HG02870 (cell line): ENCODE measurements around the gene PI4KA.
"Not testable (repeated sequence)": the region's sequence is repeated elsewhere in the genome, so short reads cannot be mapped to it uniquely, and the experiment has no call there.

Experiments used
- ATAC-seq: cut with Tn5 transposase; IDR thresholded peaks from one replicate; pipeline ENCODE4 v1.9.1; 2021; ENCODE audit warnings: mild to moderate bottlenecking, moderate library complexity; ENCODE audit not compliant: unreplicated experiment

PI4KA gene

DNA sequence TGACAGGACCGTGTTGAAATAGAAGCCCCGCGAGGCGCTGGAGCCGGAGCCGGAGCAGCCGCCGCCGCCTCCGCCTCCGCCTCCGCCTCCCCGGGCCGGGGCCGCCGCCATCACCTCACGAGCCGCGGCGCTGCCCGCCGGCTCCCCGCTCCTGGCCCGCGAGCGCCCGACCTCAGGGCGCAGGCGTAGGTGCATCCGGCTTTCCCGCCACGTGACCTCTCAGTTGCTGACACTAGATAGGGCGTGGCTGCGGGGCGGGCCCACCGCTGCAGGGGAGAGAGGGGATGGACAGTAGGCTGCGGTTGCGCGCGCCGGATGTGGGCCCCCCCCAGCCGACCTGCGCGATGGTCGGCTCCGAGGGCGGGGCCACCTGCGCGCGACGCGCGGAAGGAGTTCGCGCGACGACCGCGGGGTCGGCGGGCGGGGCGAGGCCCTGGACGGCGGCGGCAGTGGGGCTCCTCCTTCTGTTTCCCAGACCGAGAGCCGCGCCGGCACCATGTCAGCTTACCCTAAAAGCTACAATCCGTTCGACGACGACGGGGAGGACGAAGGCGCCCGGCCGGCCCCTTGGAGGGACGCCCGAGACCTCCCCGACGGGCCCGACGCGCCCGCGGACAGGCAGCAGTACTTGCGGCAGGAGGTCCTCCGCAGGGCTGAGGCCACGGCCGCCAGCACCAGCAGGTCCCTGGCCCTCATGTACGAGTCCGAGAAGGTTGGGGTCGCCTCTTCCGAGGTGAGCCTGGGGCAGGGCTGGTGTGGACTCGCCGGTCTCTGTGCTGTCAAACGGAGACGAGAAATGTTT lies at the start of gene PI4KA, which contains the start of gene SNAP29:
PI4KA (minus strand) TSS at position 197 of the 802 bp plus-strand sequence; CDS start at position 111, 86 bp downstream.
SNAP29 (plus strand) TSS at position 393 of the 802 bp plus-strand sequence; CDS start at position 497, 104 bp downstream.
- peak; percentile 90 for ATAC-seq

DNA sequence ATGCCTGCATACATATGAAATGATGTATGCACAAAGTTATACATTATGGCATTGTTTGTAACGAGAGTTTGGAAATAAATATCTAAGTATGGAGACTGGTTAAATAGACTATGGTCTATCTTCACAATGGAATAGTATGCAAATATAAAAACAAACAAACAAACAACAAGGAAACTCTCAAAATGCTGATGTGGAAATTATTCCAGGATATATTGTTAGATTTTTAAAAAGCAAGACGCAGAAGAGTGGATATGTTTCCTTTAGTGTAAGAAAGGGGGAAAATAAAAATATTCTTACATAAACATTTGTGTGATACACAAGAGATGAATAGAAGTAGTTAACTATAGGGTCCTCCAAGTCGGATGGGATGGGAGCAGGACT lies 47.8 kb upstream of the PI4KA start:
- no peak for ATAC-seq

DNA sequence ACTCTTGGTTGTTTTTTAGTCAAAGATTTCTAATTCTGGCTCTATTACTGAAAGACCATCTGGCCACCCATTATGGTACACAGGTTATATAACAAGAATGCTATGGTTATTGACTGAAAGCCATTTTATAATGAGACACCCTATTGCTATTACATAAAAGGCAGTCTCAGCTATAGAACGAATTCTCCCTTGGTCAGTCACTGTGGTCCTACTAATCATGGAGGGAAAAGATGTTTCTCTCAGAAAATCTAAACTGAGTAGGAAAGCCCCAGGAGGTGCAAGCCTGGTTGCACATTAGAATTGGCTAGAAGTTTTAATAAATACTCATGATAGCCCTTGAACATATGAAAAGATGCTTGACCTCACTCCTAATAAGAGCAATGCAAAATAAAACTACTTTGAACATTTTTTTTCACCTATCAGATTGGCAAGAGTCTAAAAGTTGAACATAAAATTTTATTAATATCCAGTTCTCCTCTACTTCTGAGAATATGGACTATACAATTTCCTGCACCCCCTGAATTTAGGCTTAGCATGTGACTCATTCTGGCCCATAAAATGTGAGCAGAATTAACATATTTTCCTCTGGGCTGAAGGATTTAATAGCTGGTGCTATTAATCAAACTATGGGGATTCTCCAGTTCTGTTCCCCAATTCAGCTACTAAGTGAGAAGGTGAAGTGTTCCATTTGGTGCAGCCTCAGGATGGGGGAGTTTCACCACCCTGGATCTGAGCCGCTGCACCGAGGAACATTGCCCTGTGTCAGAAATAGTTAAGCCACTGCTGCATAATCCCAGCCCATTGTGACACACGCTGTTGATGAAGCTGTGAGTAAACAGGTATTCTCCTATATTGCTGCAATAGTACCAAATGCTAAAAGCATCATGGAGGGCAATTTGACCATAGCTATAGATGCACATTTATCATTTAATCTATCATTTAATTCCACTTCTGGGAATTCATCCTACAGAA lies 47.1 kb upstream of the PI4KA start:
- no peak for ATAC-seq

DNA sequence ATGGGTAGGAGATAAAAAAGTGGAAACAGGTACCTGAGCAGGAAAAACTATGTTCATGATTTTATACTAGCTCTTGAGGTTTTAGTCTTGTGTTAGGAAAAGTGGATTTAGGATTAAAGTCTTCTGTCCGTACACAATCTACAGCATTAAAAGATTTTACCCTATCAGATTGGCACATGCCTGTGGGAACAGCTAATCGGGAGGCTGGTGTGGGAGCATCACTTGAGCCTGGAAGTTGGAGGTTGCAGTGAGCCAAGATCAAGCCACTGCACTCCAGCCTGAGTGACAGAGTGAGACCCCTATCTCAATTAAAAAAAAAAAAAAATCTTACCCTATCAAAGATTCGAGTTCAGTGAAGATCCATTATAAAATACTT lies 46.4 kb upstream of the PI4KA start:
- ATAC-seq = no peak

DNA sequence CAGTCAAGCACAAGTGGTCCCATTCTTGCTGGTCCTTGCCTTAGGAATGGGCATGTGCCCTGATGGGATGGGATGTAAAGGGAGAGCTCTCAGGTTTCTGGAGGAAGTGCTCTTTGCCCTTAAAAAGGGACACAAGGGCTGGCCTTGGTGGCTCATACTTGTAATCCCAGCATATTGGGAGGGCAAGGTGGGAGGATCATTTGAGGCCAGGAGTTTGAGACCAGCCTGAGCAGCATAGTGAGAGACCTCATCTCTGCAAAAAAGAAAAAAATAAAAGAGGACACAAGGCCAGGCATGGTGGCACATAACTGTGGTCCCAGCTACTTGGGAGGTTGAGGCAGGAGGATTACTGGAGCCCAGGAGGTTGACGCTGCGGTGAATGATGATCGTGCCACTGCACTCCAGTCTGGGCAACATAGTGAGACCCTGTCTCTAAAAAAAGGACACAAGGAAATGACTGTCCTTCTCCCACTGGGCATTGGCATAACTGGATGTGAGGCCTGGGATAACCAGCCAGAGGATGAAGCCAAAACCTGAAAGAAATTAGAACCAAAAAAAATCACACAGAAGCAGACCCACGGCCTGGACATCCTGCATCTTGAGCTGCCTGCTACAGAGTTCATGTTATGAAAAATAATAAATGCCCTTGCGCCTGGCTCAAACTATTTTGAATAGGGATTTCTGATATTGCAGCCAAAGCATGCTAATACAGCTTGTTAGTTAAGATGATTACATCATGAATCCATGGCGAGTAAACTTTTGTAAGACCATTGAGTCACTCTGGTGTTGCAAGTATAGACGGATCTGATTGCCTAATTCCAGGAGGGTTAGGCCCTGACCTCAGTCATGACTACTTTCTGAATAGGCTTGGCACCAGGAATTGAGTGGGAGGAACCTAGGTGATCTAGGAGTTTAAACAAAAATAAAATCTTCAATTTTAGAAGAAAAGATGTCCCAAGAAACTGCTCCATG lies 45.7 kb upstream of the PI4KA start:
- no peak for ATAC-seq

DNA sequence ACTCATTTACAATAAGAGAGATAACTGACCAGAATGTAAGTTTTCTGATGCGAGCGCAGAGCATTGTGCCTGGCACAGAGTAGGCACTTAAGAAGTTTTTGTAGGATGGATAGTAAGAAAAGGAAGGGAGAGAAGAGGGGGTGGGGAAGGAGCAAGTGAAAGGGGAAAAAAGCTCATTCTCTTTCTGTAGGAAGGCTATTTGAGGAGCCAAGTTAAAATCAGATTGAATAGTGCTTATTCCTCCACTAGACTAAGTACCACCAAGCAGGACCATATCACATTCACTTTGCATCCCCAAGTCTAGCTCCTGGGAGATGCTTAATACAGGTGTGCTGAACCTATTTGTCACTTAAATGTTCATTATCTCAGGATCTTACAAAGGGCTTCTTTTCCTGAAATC lies 44.5 kb upstream of the PI4KA start:
- ATAC-seq = no peak

DNA sequence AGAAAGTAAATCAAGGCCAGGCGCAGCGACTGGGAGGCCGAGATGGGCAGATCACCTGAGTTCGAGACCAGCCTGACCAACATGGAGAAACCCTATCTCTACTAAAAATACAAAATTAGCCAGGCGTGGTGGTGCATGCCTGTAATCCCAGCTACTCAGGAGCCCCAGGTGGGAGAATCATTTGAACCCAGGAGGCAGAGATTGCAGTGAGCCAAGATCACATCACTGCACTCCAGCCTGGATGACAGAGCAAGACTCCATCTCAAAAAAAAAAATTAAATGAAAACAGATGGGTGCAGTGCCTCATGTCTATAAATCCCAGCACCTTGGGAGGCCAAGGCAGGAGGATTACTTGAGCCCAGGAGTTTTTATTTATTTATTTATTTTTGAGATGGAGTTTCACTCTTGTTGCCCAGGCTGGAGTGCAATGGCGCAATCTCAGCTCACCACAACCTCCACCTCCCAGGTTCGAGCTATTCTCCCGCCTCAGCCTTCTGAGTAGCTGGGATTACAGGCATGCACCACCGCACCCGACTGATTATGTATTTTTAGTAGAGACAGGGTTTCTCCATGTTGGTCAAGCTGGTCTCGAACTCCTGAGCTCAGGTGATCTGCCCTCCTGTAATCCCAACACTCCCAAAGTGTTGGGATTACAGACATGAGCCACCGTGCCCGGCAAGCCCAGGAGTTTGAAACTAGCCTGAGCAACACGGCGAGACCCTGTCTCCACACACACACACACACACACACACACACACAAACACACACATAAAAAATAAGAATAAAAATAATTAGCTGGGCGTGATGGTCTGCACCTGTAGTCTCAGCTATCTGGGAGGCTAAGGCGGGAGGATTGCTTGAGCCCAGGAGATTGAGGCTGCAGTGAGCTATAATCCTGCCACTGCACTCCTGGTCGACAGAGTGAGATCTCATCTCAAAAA lies 42.8 kb upstream of the PI4KA start:
- not testable (repeated sequence) for ATAC-seq

DNA sequence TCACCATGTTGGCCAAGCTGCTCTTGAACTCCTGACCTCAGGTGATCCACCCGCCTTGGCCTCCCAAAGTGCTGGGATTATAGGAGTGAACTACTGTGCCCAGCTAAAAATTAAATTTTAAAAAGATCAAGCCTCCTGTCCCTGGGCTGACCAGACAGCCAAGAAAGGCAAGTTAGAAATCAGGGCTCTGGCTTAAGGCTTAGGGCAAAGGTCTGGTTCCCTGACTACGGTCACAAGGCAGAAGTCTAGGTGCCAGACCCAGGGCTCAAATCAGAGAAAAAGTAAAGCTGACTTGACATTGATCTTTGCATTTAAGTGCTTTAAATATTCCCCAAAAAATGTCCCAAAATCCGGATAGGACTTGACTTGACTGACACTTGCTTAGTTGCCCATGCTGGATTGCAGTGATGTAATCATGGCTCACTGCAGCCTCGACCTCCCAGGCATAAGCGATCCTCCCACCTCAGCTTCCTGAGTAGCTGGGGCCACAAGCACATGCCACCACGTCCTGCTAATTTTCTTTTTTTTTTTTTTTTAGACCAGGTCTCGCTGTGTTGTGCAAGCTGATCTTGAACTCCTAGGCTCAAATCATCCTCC lies 41.3 kb upstream of the PI4KA start:
- no peak for ATAC-seq

DNA sequence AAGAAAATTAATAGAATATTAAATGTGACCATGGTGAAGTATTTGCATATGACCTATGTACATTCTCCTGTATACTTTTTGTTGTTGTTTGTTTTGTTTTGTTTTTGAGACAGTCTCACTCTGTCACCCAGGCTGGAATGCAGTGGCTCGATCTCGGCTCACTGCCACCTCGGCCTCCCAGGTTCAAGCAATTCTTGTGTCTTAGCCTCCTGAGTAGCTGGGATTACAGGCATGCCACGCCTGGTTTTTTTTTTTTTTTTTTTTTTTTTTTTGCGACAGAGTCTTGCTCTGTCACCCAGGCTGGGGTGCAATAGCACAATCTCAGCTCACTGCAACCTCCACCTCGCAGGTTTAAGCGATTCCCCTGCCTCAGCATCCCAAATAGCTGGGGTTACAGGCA lies 39.1 kb upstream of the PI4KA start:
- ATAC-seq = not testable (repeated sequence)

DNA sequence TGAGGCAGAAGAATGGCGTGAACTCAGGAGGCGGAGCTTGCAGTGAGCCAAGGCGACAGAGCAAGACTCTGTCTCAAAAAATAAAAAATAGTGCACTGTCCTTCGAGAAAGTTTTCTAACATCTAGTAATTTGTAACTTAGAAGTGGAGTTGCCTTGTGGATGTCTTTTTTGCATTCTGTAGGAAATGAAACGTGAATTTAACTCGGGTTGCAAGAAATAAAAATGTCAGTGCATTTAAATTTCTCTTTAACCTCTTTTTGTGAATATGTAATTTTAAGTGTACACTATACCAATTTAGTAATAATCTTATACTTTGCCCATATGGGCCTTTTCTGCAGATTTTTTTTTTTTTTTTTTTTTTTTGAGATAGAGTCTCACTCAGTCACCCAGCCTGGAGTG lies 32.4 kb upstream of the PI4KA start:
- no peak for ATAC-seq

DNA sequence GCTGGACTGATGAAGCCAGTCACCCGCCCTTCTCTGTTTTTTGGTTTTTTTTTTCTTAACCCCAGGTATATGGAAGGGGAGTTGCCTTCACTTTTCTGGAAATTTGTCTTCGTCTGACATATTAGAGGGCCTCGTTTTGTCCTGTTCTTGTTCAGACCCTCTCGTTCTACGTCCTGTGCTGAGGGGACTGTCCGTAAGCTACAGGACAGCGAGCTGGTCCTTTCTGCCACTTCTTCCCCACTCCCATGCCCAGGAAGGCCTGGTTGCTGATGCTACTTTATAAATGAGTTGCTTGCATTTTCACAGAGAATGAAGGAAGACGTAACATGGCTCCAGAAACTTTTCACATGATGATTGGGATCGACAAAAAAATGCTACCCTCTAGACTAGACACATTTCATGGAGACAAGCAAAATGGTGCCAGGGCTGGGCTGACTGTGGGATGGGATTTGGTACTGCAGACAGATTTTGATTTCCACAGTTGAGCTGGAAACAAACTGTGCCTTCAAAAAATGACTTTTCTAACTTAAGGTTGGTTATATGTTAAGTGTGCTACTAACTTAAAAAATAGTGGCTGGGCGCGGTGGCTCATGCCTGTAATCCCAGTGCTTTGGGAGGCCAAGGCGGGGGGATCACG lies 31.4 kb upstream of the PI4KA start:
- no peak for ATAC-seq

DNA sequence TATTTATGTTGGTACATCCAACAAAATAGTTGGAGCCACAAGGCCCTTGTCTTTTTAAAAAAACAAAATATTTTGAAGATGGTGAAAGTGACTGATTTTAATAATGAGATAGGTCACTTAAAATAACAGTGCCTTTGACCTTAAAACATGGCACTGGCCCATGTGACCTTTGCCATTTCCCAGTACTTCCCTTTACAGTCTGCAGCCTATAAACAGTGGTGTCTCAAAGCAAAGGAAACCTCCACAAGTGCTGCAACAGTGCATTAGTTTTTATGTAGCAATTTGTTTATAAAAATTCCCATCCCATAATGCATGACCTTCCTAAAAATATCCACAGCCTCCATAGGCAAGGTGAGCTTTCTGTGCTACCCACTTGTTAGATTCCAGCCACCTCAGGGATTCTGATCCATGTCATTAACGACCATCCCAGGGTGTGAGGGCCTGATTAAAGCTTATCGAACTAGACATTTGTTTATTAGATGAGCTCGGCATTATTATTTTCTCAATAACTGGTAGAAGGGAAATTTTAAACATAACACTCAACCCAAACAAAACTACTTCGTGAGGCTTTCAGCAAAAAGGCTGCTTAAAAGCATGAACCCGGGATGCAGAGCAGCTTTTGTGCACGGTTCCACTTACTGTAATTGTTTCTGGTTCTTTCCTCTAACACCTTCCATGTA lies 30.6 kb upstream of the PI4KA start:
- ATAC-seq = no peak

DNA sequence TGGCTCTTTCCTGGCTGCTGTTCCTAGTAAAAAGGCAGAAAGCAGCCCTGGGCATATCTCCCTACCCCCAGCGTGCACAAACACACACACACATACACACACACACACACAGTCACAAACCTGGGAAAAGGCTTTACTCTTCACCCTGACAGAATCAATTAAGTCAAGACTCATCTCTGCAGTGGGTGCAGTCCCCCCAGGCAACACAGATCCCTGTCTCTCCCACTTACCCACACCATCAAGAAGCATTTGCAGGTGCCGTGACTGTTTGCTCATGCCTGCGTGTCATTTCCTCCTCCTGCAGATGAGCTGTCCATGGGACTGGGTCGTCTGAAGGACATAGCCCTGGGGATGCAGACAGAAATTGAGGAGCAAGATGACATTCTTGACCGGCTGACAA lies 28.8 kb upstream of the PI4KA start:
- no peak for ATAC-seq

DNA sequence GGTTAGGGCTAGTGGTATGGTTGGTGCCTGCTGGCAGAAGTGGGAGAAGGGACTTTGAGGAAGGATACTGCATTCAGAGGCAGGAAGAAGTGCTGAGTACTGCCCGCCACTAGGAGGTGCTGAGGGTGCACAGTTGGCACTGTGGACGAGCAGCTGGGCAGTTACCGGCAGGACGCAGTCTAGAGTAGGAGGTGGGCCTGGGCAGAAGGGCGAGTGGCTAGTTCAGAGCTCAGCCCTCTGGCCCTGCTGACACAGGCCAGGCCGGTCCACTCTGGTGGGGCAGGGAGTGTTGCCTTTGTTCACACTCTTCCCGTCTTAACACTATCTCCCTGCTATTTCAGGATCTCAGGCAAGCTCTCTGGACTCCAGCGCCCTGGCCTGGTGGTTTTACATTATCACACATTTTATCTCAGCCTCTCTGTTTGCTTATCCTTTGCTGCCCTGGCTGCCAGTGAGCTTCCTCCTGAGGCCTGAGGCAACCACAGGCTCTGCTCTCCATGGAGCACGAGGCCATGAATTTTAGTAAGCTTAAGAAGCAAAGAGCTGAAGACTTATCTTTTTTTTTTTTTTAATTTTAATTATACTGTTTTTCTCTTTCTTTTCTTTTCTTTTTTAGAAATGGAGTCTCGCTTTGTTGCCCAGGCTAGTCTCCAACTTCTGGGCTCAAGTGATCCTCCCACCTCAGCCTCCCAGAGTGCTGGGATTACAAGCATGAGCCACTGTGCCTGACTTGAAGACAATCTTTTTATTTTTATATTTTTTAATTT lies 27.1 kb upstream of the PI4KA start:
- ATAC-seq = no peak

DNA sequence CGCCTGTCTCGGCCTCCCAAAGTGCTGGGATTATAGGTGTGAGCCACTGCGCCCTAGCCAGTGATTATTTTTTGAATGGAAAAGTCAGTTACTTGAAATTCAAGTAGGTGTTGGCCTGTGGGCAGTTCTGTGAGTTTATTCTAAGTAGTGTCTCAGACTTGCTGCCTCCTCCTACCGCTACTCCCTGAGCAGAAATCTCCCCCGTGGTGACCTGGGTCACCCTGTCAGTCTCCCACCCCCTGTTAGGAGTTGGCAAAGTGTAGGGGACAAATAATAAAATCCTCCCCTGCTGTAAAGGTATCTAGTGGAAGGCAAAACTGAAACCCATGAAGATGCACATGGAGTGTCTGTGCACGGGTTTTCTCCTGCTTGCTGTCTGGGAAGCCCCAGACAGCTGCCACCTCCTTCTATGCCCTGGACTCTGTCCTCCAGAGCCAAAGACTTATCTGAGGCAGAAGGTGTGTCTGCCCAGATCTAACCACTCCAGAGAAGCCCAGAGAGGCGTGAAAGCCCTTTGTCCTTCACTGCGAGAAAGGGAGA lies 26.5 kb upstream of the PI4KA start:
- ATAC-seq = no peak

DNA sequence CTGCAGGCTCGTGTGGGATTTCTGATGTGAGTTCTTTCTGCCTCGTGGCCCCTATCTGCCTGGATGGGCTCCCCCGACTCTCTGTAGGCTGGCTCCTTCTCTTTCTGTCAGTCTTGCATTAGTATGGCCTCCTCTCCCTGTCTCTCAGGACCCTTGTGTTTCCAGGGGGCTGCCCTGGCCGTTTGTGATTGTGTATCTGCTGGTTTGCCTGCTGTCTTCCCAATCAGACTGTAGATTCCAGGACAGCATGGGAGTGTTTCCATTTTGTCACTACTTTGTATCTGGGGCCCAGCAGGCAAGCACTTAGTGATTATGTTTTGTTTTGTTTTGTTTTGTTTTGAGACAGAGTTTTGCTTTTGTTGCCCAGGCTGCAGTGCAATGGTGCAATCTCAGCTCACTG lies 25.8 kb upstream of the PI4KA start:
- no peak for ATAC-seq

DNA sequence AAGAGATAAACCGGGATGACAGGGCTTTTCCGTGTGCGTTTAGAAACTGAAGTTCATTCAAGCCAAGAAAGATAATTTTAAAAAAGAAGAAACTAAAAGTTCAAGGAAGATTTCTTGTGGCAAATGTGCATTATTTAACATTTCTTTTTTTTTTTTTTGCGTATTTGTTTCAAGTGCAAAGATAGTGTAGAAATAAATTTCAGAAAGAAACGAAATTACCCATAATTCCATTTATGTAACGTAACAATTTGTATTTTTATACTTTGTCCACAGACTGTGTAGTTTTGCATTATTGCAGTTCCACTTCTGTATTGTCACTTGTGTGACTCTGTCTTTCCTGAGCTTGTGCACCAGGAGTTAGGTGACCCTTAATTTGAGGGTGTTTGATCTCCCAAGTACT lies 24.2 kb upstream of the PI4KA start:
- ATAC-seq = no peak
